ENCODE results near the gene LRRC74B. TPM values are rescaled to one million over a fixed set of nuclear protein-coding genes. Genes with fewer than 3 reads are reported as not detected.

LRRC74B gene
- total and polyA plus RNA-seq, 2 donors from 2014 or later: not detected

GRCh38 chr22:21018314-21018713, 27.4 kb upstream of the LRRC74B start:
- TF ChIP-seq CTCF (IDR thresholded peaks at IDR 0.05; ENCODE audit: borderline replicate concordance, extremely low read depth, insufficient read depth): no peak
- intact Hi-C loops (cut with DNase I): no loop called here
- H3K27ac ChIP-seq (ENCODE audit: low read depth in 2 of 2, low read length in 2 of 2): no peak overlapping the region
- no peaks in the 10 kb centered on the region for H3K36me3 ChIP-seq (ENCODE audit: control insufficient read depth in 2 of 3, insufficient read depth in 3 of 3, low read length in 3 of 3)
- H3K4me1 ChIP-seq (ENCODE audit: control insufficient read depth in 2 of 3, insufficient read depth in 2 of 3, low read depth in 1 of 3, low read length in 3 of 3): peaks cover 0 to 11% (median 5%) of the 10 kb centered on the region in 3 donors
- H3K9ac ChIP-seq (ENCODE audit: low read length in 3 of 3): no peak overlapping the region
- H3K9me3 ChIP-seq (ENCODE audit: control insufficient read depth in 2 of 3, insufficient read depth in 1 of 3, low read length in 3 of 3): no peaks in the 10 kb centered on the region
- DNase-seq (no peak), FAIRE-seq (no peak)
- H3K27me3 ChIP-seq (ENCODE audit: control insufficient read depth, insufficient read depth, low read length): no peaks in the 10 kb centered on the region
- no peak overlapping the region for H3K4me3 ChIP-seq (ENCODE audit: low read length in 3 of 3)

GRCh38 chr22:21020802-21021429, 24.8 kb upstream of the LRRC74B start:
- no peak for DNase-seq
- no peak overlapping the region for H3K9ac ChIP-seq (ENCODE audit: low read length in 3 of 3)
- no peak for TF ChIP-seq CTCF (IDR thresholded peaks at IDR 0.05; ENCODE audit: borderline replicate concordance, extremely low read depth, insufficient read depth)
- no peaks in the 10 kb centered on the region for H3K9me3 ChIP-seq (ENCODE audit: control insufficient read depth in 2 of 3, insufficient read depth in 1 of 3, low read length in 3 of 3)
- no peak overlapping the region for H3K27ac ChIP-seq (ENCODE audit: low read depth in 2 of 2, low read length in 2 of 2)
- H3K4me1 ChIP-seq (ENCODE audit: control insufficient read depth in 2 of 3, insufficient read depth in 2 of 3, low read depth in 1 of 3, low read length in 3 of 3): no peaks in the 10 kb centered on the region
- no peaks in the 10 kb centered on the region for H3K36me3 ChIP-seq (ENCODE audit: control insufficient read depth in 2 of 3, insufficient read depth in 3 of 3, low read length in 3 of 3)
- no peak overlapping the region for H3K4me3 ChIP-seq (ENCODE audit: low read length in 3 of 3)
- intact Hi-C loops (cut with DNase I): no loop called here
- no peak for FAIRE-seq
- H3K27me3 ChIP-seq (ENCODE audit: control insufficient read depth, insufficient read depth, low read length): no peaks in the 10 kb centered on the region

DNA sequence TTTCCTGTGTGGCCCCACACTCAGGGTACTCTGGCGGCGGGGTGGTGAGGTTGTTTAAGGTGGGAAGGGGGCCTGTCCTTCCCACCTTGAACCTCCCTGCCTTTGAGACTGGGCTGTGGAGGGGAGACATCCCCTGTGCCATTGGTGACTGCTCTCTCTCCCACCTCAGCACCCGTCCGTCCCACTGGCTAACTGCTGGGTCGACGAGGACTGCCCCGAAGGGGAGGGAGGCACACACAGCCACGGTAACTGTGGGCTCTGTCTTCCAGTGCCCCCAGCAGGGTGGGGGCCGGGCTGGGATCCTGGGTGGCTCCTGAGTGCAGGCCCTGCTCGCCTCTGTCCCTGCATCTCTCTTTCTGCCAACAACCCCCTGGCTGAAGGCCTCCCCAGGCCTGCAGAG, 23.2 kb upstream of the LRRC74B start:
- TF ChIP-seq CTCF (IDR thresholded peaks at IDR 0.05; ENCODE audit: borderline replicate concordance, extremely low read depth, insufficient read depth): no peak
- Histone ChIP-seq H3K27ac (ENCODE audit: low read depth in 2 of 2, low read length in 2 of 2) (no peak overlapping the region), H3K27me3 (ENCODE audit: control insufficient read depth, insufficient read depth, low read length) (no peaks in the 10 kb centered on the region), H3K4me1 (ENCODE audit: control insufficient read depth in 2 of 3, insufficient read depth in 2 of 3, low read depth in 1 of 3, low read length in 3 of 3) (no peaks in the 10 kb centered on the region), H3K36me3 (ENCODE audit: control insufficient read depth in 2 of 3, insufficient read depth in 3 of 3, low read length in 3 of 3) (no peaks in the 10 kb centered on the region), H3K4me3 (ENCODE audit: low read length in 3 of 3) (no peak overlapping the region), H3K9ac (ENCODE audit: low read length in 3 of 3) (no peak overlapping the region), H3K9me3 (ENCODE audit: control insufficient read depth in 2 of 3, insufficient read depth in 1 of 3, low read length in 3 of 3) (no peaks in the 10 kb centered on the region)
- FAIRE-seq (no peak), DNase-seq (no peak)
- intact Hi-C loops (cut with DNase I): no loop called here

Measured in kidney (tissue), 14 donors.